ENCODE data around the gene PHF12. TPM values are rescaled to one million over a fixed set of nuclear protein-coding genes. Genes with fewer than 3 reads are reported as not detected.

Gene PHF12
- total RNA-seq, 1 donor from 2014 or later: 4.4 TPM

- no peak for DNase-seq (ENCODE audit: low read depth in 2 of 2)
Observed at GRCh38 chr17:28861393-28862203, 89.7 kb downstream of the PHF12 start.

- DNase-seq (ENCODE audit: low read depth in 2 of 2): no peak
Observed at GRCh38 chr17:28860363-28860808, 90.9 kb downstream of the PHF12 start.

GRCh38 chr17:28858801-28859355, 92.4 kb downstream of the PHF12 start:
- no peak for DNase-seq (ENCODE audit: low read depth in 2 of 2)

GRCh38 chr17:28857905-28858800, 93.2 kb downstream of the PHF12 start:
- DNase-seq (ENCODE audit: low read depth in 2 of 2): no peak

- no peak for DNase-seq (ENCODE audit: low read depth in 2 of 2)
Observed at GRCh38 chr17:28856028-28856574, 95.2 kb downstream of the PHF12 start.

- DNase-seq (ENCODE audit: low read depth in 2 of 2): no peak
Observed at GRCh38 chr17:28855336-28855679, 96.0 kb downstream of the PHF12 start.

Other genes with a start within 250 kb of the PHF12 start
- 0.25 and 0.26 TPM in 2 replicates for gene PROCA1, start 239.6 kb downstream of the PHF12 start, total RNA-seq
- gene RAB34, start 233.7 kb downstream of the PHF12 start, total RNA-seq: 11.8 and 18.8 TPM in 2 replicates
- gene RPL23A, start 231.5 kb downstream of the PHF12 start, total RNA-seq: 429 and 557 TPM in 2 replicates
- 0.89 and 1.5 TPM in 2 replicates for gene TLCD1, start 225.3 kb downstream of the PHF12 start, total RNA-seq
- gene NEK8, start 222.7 kb downstream of the PHF12 start, total RNA-seq: 1.7 and 2.1 TPM in 2 replicates
- 24.0 and 29.2 TPM in 2 replicates for gene TRAF4, start 207.5 kb downstream of the PHF12 start, total RNA-seq
- 4.9 and 10.7 TPM in 2 replicates for gene FAM222B, start 108.7 kb downstream of the PHF12 start, total RNA-seq
- 27.6 and 36.8 TPM in 2 replicates for gene ERAL1, start 96.5 kb downstream of the PHF12 start, total RNA-seq
- gene FLOT2, start 53.8 kb downstream of the PHF12 start, total RNA-seq: 89.9 and 119 TPM in 2 replicates
- gene DHRS13, start 48.4 kb downstream of the PHF12 start, total RNA-seq: 9.1 and 10.6 TPM in 2 replicates
- gene SEZ6, start 54.5 kb upstream of the PHF12 start, total RNA-seq: not detected in 2 replicates
- 1.1 and 1.2 TPM in 2 replicates for gene PIPOX, start 91.6 kb upstream of the PHF12 start, total RNA-seq
- 26.7 and 35.1 TPM in 2 replicates for gene MYO18A, start 228.9 kb upstream of the PHF12 start, total RNA-seq

All from dermis microvascular lymphatic vessel endothelial cell (primary cell).